Mesodermal cell (in vitro differentiated cells): ENCODE data around the gene ERFE.

Experiments
- H3K27ac ChIP-seq: 2 replicates; pipeline ENCODE4 v1.7.0; 2013; ENCODE audit warnings: mild to moderate bottlenecking, low read depth, low read length, moderate library complexity; ENCODE audit not compliant: severe bottlenecking
- H3K36me3 ChIP-seq: 2 replicates; pipeline ENCODE4 v1.7.1; 2013; ENCODE audit warnings: mild to moderate bottlenecking, low read length, moderate library complexity; ENCODE audit not compliant: control insufficient read depth, insufficient read depth
- H3K4me1 ChIP-seq: one replicate; pipeline ENCODE4 v1.7.1; 2013; ENCODE audit warnings: mild to moderate bottlenecking, low read length; ENCODE audit not compliant: insufficient read depth, control insufficient read depth, poor library complexity, severe bottlenecking
- H3K4me3 ChIP-seq: 2 replicates; pipeline ENCODE4 v1.7.0; 2013; ENCODE audit warnings: low read length, control low read depth, mild to moderate bottlenecking; ENCODE audit not compliant: insufficient read depth, poor library complexity, severe bottlenecking; ENCODE audit errors: extremely low read depth
- H3K9me3 ChIP-seq: 2 replicates; pipeline ENCODE4 v1.7.1; 2013; ENCODE audit warnings: mild to moderate bottlenecking, low read length, moderate library complexity; ENCODE audit not compliant: control insufficient read depth
- WGBS, 2 experiments: methylation state at CpG; one replicate each; pipeline ENCODE4 v1.1.5; 2013; ENCODE audit warnings: missing lambda C conversion rate in 2 of 2; ENCODE audit not compliant: insufficient coverage in 2 of 2; 5-methylcytosine and 5-hydroxymethylcytosine counted together

Gene ERFE

GRCh38 chr2:238143239-238143951 lies 15.4 kb upstream of the ERFE start:
- H3K27ac ChIP-seq: no peak overlapping the region
- no peaks in the 10 kb centered on the region for H3K36me3 ChIP-seq
- WGBS, 2 experiments: 85 to 93% methylated on average over 16 of the region's 20 CpGs
- peaks cover 32% of the 10 kb centered on the region for H3K4me1 ChIP-seq
- H3K9me3 ChIP-seq: no peaks in the 10 kb centered on the region
- H3K4me3 ChIP-seq: no peak overlapping the region

DNA sequence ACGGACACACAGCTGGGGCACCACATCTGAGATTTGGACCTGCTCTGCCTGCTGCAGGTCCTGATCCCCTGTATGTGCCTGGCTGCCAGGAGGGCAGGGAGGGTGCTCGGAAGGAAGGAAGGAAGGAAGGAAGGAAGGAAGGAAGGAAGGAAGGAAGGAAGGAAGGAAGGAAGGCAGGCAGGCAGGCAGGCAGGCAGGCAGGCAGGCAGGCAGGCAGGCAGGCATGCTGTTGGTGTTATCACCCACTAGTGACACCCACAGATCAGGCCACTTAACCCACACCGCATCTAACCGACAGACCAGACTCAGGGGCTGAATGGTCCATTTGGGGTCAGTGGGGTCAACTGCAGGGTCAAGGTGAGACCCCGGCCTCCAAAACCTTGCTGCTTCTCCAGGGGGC lies 14.5 kb upstream of the ERFE start:
- H3K4me1 ChIP-seq: peaks cover 23% of the 10 kb centered on the region
- no peaks in the 10 kb centered on the region for H3K36me3 ChIP-seq
- H3K9me3 ChIP-seq: no peaks in the 10 kb centered on the region
- 100% methylated on average over 1 to 2 of the region's 5 CpGs for WGBS, 2 experiments
- no peak overlapping the region for H3K4me3 ChIP-seq
- no peak overlapping the region for H3K27ac ChIP-seq

- Histone ChIP-seq H3K36me3 (no peaks in the 10 kb centered on the region), H3K4me1 (peaks cover 23% of the 10 kb centered on the region), H3K27ac (no peak overlapping the region), H3K4me3 (no peak overlapping the region), H3K9me3 (no peaks in the 10 kb centered on the region)
- WGBS, 2 experiments: 89 to 98% methylated on average over 7 to 12 of the region's 12 CpGs
These were observed 13.7 kb upstream of the ERFE start for GRCh38 chr2:238145046-238145445.

DNA sequence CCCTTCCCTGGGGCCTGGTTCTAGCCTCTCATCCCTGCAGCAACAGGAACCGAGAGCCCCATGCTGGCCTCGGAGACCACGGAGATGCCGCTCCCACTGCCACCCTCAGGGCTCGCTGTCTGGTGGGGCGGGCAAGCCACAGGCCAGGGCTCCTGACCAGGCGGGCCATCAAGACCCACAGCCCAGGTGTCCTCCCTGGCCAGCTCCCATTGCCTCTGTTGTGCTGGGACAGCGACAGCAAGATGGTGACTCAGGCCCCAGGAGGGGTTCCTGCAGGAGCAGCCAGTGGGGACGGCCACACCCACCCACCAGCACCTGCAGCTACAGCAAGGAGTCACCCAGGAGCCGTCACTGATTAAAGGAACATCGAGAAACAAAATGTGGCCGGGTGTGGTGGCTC lies 12.9 kb upstream of the ERFE start:
- Histone ChIP-seq H3K27ac (no peak overlapping the region), H3K9me3 (no peaks in the 10 kb centered on the region), H3K4me1 (peaks cover 23% of the 10 kb centered on the region), H3K4me3 (no peak overlapping the region), H3K36me3 (no peaks in the 10 kb centered on the region)
- WGBS, 2 experiments: 85 to 97% methylated on average over 11 of the region's 12 CpGs

DNA sequence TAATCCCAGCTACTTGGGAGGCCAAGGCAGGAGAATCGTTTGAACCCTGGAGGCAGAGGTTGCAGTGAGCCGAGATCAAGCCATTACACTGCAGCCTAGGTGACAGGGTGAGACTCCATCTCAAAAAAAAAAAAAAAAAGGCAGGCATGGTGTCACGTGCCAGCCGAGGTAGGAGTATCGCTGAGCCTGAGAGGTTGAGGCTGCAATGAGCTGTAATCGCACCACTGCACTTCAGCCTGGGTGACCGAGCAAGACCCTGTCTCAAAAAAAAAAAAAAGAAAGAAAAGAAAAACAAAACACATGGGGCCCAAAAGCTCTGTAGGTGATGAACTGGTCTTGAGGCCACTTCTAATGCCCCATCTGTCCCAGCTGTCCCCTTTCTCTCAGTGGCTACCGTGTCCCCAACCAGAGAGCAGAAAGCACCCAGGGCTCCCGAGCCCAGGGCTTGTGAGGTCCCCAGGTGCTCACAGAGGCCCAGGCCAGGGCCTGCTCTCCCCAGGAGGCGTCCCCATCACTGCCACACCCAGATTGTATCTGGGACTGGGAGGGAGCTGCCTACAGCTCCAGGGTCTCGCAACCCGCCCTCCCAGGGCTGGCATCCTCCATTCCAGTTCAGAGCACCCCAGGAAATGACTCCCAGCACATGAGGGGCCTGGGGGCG lies 11.8 kb upstream of the ERFE start:
- peaks cover 20% of the 10 kb centered on the region for H3K4me1 ChIP-seq
- no peak overlapping the region for H3K27ac ChIP-seq
- no peak overlapping the region for H3K4me3 ChIP-seq
- 91 to 92% methylated on average over 10 to 12 of the region's 13 CpGs for WGBS, 2 experiments
- no peaks in the 10 kb centered on the region for H3K9me3 ChIP-seq
- H3K36me3 ChIP-seq: no peaks in the 10 kb centered on the region

GRCh38 chr2:238148981-238149380 lies 9.8 kb upstream of the ERFE start:
- WGBS, 2 experiments: 91 to 100% methylated on average over 4 to 12 of the region's 15 CpGs
- no peak overlapping the region for H3K27ac ChIP-seq
- H3K4me1 ChIP-seq: peaks cover 6% of the 10 kb centered on the region

GRCh38 chr2:238149841-238150572 lies 8.8 kb upstream of the ERFE start:
- H3K36me3 ChIP-seq: no peaks in the 10 kb centered on the region
- no peak overlapping the region for H3K4me3 ChIP-seq
- H3K9me3 ChIP-seq: no peaks in the 10 kb centered on the region
- H3K27ac ChIP-seq: no peak overlapping the region
- H3K4me1 ChIP-seq: peaks cover 5% of the 10 kb centered on the region
- 87 to 92% methylated on average over 8 of the region's 14 CpGs for WGBS, 2 experiments

More at GRCh38 chr2:238148981-238149380, 9.8 kb upstream of the ERFE start:
- H3K4me3 ChIP-seq: no peak overlapping the region
- H3K36me3 ChIP-seq: no peaks in the 10 kb centered on the region
- no peaks in the 10 kb centered on the region for H3K9me3 ChIP-seq

DNA sequence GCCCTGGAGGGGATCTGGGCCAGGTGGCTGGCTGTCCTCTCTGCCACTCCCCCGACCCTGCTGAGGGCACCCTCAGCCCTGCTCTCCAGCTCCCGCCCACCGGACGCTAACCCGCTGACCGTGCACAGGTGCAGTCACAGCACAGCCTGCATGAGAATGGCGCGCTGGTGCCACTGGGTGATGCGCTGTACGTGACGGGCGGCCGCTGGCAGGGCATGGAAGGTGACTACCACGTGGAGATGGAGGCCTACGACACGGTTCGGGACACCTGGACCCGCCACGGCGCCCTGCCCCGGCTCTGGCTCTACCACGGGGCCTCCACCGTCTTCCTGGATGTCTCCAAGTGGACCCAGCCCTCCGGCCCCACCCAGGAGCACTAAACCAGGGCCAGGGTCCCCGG lies 8.1 kb upstream of the ERFE start:
- Histone ChIP-seq H3K4me1 (peaks cover 5% of the 10 kb centered on the region), H3K27ac (no peak overlapping the region), H3K4me3 (no peak overlapping the region), H3K9me3 (no peaks in the 10 kb centered on the region), H3K36me3 (no peaks in the 10 kb centered on the region)
- 96 to 97% methylated on average over 23 to 25 of the region's 25 CpGs for WGBS, 2 experiments

GRCh38 chr2:238151205-238151604 lies 7.6 kb upstream of the ERFE start:
- Histone ChIP-seq H3K36me3 (no peaks in the 10 kb centered on the region), H3K4me3 (no peak overlapping the region), H3K9me3 (no peaks in the 10 kb centered on the region), H3K4me1 (peaks cover 5% of the 10 kb centered on the region), H3K27ac (no peak overlapping the region)
- 87 to 88% methylated on average over 9 to 13 of the region's 13 CpGs for WGBS, 2 experiments

DNA sequence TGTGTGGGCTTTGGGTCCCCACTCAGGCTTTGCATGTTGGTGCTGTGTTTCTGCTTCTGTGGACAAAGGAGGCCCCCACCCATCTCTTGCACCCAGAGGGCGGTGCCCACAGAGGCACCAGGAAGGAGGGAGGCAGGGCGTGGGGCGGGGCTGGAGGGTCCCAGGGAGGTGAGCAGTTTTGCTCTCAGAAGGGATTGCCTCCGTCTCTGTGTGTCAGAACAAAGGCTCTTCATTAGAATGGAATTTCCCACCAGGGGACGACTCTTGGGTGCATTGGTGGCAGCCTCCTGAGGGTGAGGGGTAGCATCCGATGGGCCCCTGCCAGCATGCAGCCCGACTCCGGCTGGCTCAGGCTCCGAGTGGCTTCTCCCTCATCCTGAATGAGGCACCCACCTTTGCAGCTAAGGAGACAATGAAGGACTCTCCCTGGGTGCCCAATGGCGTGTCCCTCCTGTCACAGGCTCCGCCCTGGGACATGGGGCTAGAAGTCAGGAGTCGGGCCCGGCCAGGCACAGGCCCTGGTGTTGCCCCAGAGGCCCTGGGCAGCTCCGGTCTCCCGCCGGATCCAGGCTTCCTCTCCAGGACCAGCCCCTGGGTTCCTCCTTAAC lies 7.0 kb upstream of the ERFE start:
- no peaks in the 10 kb centered on the region for H3K9me3 ChIP-seq
- WGBS, 2 experiments: 74 to 84% methylated on average over 12 to 13 of the region's 16 CpGs
- no peak overlapping the region for H3K4me3 ChIP-seq

More for the DNA sequence above, 7.0 kb upstream of the ERFE start:
- no peaks in the 10 kb centered on the region for H3K36me3 ChIP-seq
- H3K27ac ChIP-seq: no peak overlapping the region
- peaks cover 5% of the 10 kb centered on the region for H3K4me1 ChIP-seq
